Fibroblast of pulmonary artery (primary cell): ENCODE data around the gene CA5A.

Experiments used
- DNase-seq: peaks from one replicate; pipeline ENCODE4 v3.0.0-alpha.2; 2010; ENCODE audit warnings: low read depth
- H3K4me3 ChIP-seq: replicated peaks from 2 replicates; pipeline ENCODE4 v1.5.1; 2011; ENCODE audit warnings: low read depth, mild to moderate bottlenecking, control low read depth, low read length, moderate library complexity
- CTCF ChIP-seq: IDR thresholded peaks from 2 replicates; pipeline ENCODE4 v1.5.1; 2011; ENCODE audit warnings: mild to moderate bottlenecking, control low read depth, low read length, inconsistent platforms; ENCODE audit errors: missing control alignments

CA5A gene

GRCh38 chr16:87838643-87839541 is 97.4 kb downstream of the CA5A start:
- H3K4me3 ChIP-seq = no peak overlapping the region
- no peak for TF ChIP-seq CTCF
- no peak for DNase-seq
